H9 (cell line): ENCODE measurements around the gene SDC3. TPM values are rescaled to one million over a fixed set of nuclear protein-coding genes. Genes with fewer than 3 reads are reported as not detected.
"Not testable (repeated sequence)": the region's sequence is repeated elsewhere in the genome, so short reads cannot be mapped to it uniquely, and the experiment has no call there.

Experiments used
- DNase-seq: peaks from one replicate; pipeline ENCODE4 v3.0.0-alpha.2; 2017
- H2AFZ ChIP-seq: one replicate; pipeline ENCODE4 v1.6.1; 2013; ENCODE audit warnings: mild to moderate bottlenecking, low read length, control low read depth, moderate library complexity
- H2AK5ac ChIP-seq: 2 replicates; pipeline ENCODE4 v1.6.1; 2013; ENCODE audit warnings: low read length, control low read depth, mixed read lengths; ENCODE audit not compliant: insufficient read length
- H2BK120ac ChIP-seq: one replicate; pipeline ENCODE4 v1.6.1; 2013; ENCODE audit warnings: low read depth, mild to moderate bottlenecking, low read length, control low read depth, inconsistent platforms; ENCODE audit not compliant: poor library complexity, severe bottlenecking
- H2BK12ac ChIP-seq: 2 replicates; pipeline ENCODE4 v1.6.1; 2013; ENCODE audit warnings: low read length, control low read depth, mixed read lengths, low read depth; ENCODE audit not compliant: insufficient read length
- H2BK15ac ChIP-seq: 2 replicates; pipeline ENCODE4 v1.6.1; 2013; ENCODE audit warnings: low read depth, low read length, control low read depth
- H2BK20ac ChIP-seq: one replicate; pipeline ENCODE4 v1.6.1; 2013; ENCODE audit warnings: low read depth, mild to moderate bottlenecking, low read length, control low read depth, inconsistent platforms; ENCODE audit not compliant: poor library complexity, severe bottlenecking
- H2BK5ac ChIP-seq: 2 replicates; pipeline ENCODE4 v1.6.1; 2013; ENCODE audit warnings: low read length, control low read depth, mixed read lengths; ENCODE audit not compliant: insufficient read length
- H3K14ac ChIP-seq: 2 replicates; pipeline ENCODE4 v1.6.1; 2013; ENCODE audit warnings: low read length, control low read depth; ENCODE audit not compliant: insufficient read depth
- H3K18ac ChIP-seq: 2 replicates; pipeline ENCODE4 v1.6.1; 2013; ENCODE audit warnings: low read depth, mild to moderate bottlenecking, mixed read lengths, low read length, control low read depth; ENCODE audit not compliant: insufficient read length
- H3K23ac ChIP-seq: 2 replicates; pipeline ENCODE4 v1.6.1; 2013; ENCODE audit warnings: low read length, control low read depth, mixed read lengths, low read depth; ENCODE audit not compliant: insufficient read length
- H3K23me2 ChIP-seq: 2 replicates; pipeline ENCODE4 v1.6.1; 2013; ENCODE audit warnings: low read depth, mild to moderate bottlenecking, mixed read lengths, low read length, control low read depth; ENCODE audit not compliant: insufficient read length, poor library complexity, severe bottlenecking
- H3K27ac ChIP-seq: 2 replicates; pipeline ENCODE4 v1.5.1; 2013; ENCODE audit warnings: low read length, control low read depth, mixed read lengths, low read depth; ENCODE audit not compliant: insufficient read length
- H3K27me3 ChIP-seq: 2 replicates; pipeline ENCODE4 v1.6.1; 2013; ENCODE audit warnings: low read length, control low read depth, inconsistent platforms; ENCODE audit not compliant: insufficient read depth
- H3K4ac ChIP-seq: 2 replicates; pipeline ENCODE4 v1.6.1; 2013; ENCODE audit warnings: low read depth, mild to moderate bottlenecking, control low read depth, inconsistent platforms, low read length, moderate library complexity
- H3K4me1 ChIP-seq: 2 replicates; pipeline ENCODE4 v1.6.1; 2013; ENCODE audit warnings: low read length, control low read depth, inconsistent platforms; ENCODE audit not compliant: insufficient read depth
- H3K4me2 ChIP-seq: 2 replicates; pipeline ENCODE4 v1.6.1; 2013; ENCODE audit warnings: low read length, control low read depth, mixed read lengths; ENCODE audit not compliant: insufficient read length, insufficient read depth
- H3K56ac ChIP-seq: 2 replicates; pipeline ENCODE4 v1.6.1; 2013; ENCODE audit warnings: low read depth, mild to moderate bottlenecking, mixed read lengths, low read length, control low read depth; ENCODE audit not compliant: insufficient read length
- H3K79me1 ChIP-seq: 2 replicates; pipeline ENCODE4 v1.6.1; 2013; ENCODE audit warnings: low read depth, mild to moderate bottlenecking, moderate library complexity, low read length, control low read depth, inconsistent platforms; ENCODE audit not compliant: insufficient read depth, poor library complexity, severe bottlenecking
- H3K79me2 ChIP-seq: 2 replicates; pipeline ENCODE4 v1.6.1; 2013; ENCODE audit warnings: low read length, control low read depth, inconsistent platforms; ENCODE audit not compliant: insufficient read depth
- H3K9ac ChIP-seq: 2 replicates; pipeline ENCODE4 v1.6.1; 2013; ENCODE audit warnings: low read length, control low read depth, mixed read lengths; ENCODE audit not compliant: insufficient read length; ENCODE audit errors: extremely low read depth
- H3K9me3 ChIP-seq: one replicate; pipeline ENCODE4 v1.6.1; 2013; ENCODE audit warnings: low read depth, low read length, inconsistent platforms; ENCODE audit not compliant: control insufficient read depth
- H3T11ph ChIP-seq: one replicate; pipeline ENCODE4 v1.6.1; 2013; ENCODE audit warnings: mild to moderate bottlenecking, low read length, control low read depth, inconsistent platforms
- H4K20me1 ChIP-seq: one replicate; pipeline ENCODE4 v1.6.1; 2013; ENCODE audit not compliant: control insufficient read depth, insufficient read length, insufficient read depth
- H4K5ac ChIP-seq: 2 replicates; pipeline ENCODE4 v1.6.1; 2013; ENCODE audit warnings: low read depth, mild to moderate bottlenecking, mixed read lengths, low read length, control low read depth; ENCODE audit not compliant: insufficient read length
- H4K8ac ChIP-seq: replicated peaks from 2 replicates; pipeline ENCODE4 v1.6.1; 2013; ENCODE audit warnings: low read length, control low read depth, mixed read lengths, low read depth; ENCODE audit not compliant: insufficient read length
- H4K91ac ChIP-seq: 2 replicates; pipeline ENCODE4 v1.6.1; 2013; ENCODE audit warnings: low read depth, mild to moderate bottlenecking, moderate library complexity, mixed read lengths, low read length, control low read depth; ENCODE audit not compliant: insufficient read length
- H3K27ac Mint-ChIP-seq, 3 experiments: 2 replicates in 2 of 3; 3 replicates in 1 of 3; pipeline ENCODE4 v1.8.0; 2020 to 2021; ENCODE audit warnings: mixed read lengths in 3 of 3, mild to moderate bottlenecking in 1 of 3, moderate library complexity in 1 of 3
- H3K27me3 Mint-ChIP-seq: 2 replicates; pipeline ENCODE4 v1.8.0; 2021; ENCODE audit warnings: low read depth, mild to moderate bottlenecking, moderate library complexity, mixed read lengths
- H3K36me3 Mint-ChIP-seq, 3 experiments: 2 replicates in 2 of 3; 3 replicates in 1 of 3; pipeline ENCODE4 v1.8.0; 2020 to 2021; ENCODE audit warnings: low read depth in 3 of 3, mixed read lengths in 3 of 3; ENCODE audit not compliant: insufficient read depth in 1 of 3
- H3K4me1 Mint-ChIP-seq, 2 experiments: 2 replicates each; pipeline ENCODE4 v1.8.0; 2020; ENCODE audit warnings: mixed read lengths in 2 of 2
- H3K4me3 Mint-ChIP-seq, 2 experiments: 2 replicates in 1 of 2; 3 replicates in 1 of 2; pipeline ENCODE4 v1.8.0; 2020 to 2021; ENCODE audit warnings: mild to moderate bottlenecking in 2 of 2, mixed read lengths in 2 of 2, moderate library complexity in 1 of 2
- H3K9me3 Mint-ChIP-seq, 2 experiments: 2 replicates in 1 of 2; 3 replicates in 1 of 2; pipeline ENCODE4 v1.8.0; 2020; ENCODE audit warnings: mild to moderate bottlenecking in 2 of 2, mixed read lengths in 2 of 2, moderate library complexity in 1 of 2
- WGBS: extraction: QIAGEN DNeasy Blood & Tissue Kit; methylation state at CpG from one replicate; pipeline ENCODE4 v1.1.7; 2013; ENCODE audit warnings: missing lambda C conversion rate, low lambda C conversion rate, mixed read lengths; ENCODE audit not compliant: insufficient read length; ENCODE audit errors: extremely low coverage; 5-methylcytosine and 5-hydroxymethylcytosine counted together
- total RNA-seq: library from RNA; stranded (reverse); gene quantifications from 2 replicates; pipeline ENCODE4 v1.2.1, GENCODE V29; 2021

SDC3 gene
- total RNA-seq, 1 experiment from 2014 or later: 25.9 TPM

- not testable (repeated sequence) for H3K4me3 Mint-ChIP-seq, H4K5ac ChIP-seq, H3K9me3 ChIP-seq, H3K4me1 Mint-ChIP-seq, H2BK15ac ChIP-seq, H2AK5ac ChIP-seq, H3K27me3 ChIP-seq, H3K27ac ChIP-seq, H2BK5ac ChIP-seq, H3K23ac ChIP-seq, H3K4me1 ChIP-seq, H2AFZ ChIP-seq, H3K9ac ChIP-seq, DNase-seq, H3K18ac ChIP-seq, H3K4ac ChIP-seq, H3K14ac ChIP-seq, H3K79me2 ChIP-seq, H2BK120ac ChIP-seq, H2BK20ac ChIP-seq, H3K23me2 ChIP-seq, H3K56ac ChIP-seq, H2BK12ac ChIP-seq, H4K20me1 ChIP-seq, H4K8ac ChIP-seq, H3K27ac Mint-ChIP-seq, H3K9me3 Mint-ChIP-seq, H3T11ph ChIP-seq, H3K4me2 ChIP-seq, H4K91ac ChIP-seq, H3K27me3 Mint-ChIP-seq
- peaks cover 11% of the 10 kb centered on the region for H3K79me1 ChIP-seq
- peaks cover 56 to 90% (median 89%) of the 10 kb centered on the region in 3 experiments; a peak in 6 of 7 replicates for H3K36me3 Mint-ChIP-seq
- WGBS: no CpG with 5 or more reads among the region's 5 CpGs
Observed at GRCh38 chr1:30948813-30949486, 40.4 kb upstream of the SDC3 start.
